ENCODE data around the gene OR51M1.
"Not testable (repeated sequence)": the region's sequence is repeated elsewhere in the genome, so short reads cannot be mapped to it uniquely, and the experiment has no call there.

OR51M1 gene

GRCh38 chr11:5383576-5383975 is at the start of gene OR51M1:
OR51M1 (plus strand) TSS chr11:5383812; CDS start chr11:5389399, 5,587 bp downstream.
- no peaks in the 10 kb centered on the region for H3K27me3 ChIP-seq (ENCODE audit: control insufficient read depth, insufficient read depth, low read length)
- no peak within 1 kb of the TSS for H3K4me3 ChIP-seq (ENCODE audit: low read length)
- no peaks in the 10 kb centered on the region for H3K36me3 ChIP-seq (ENCODE audit: control insufficient read depth, low read depth, low read length)
- H3K27ac ChIP-seq (ENCODE audit: low read length), result no peak within 1 kb of the TSS
- H3K9ac ChIP-seq (ENCODE audit: low read length), result no peak within 1 kb of the TSS
- peaks cover 14% of the 10 kb centered on the region for H3K4me1 ChIP-seq (ENCODE audit: control insufficient read depth, low read depth, low read length)
- H3K9me3 ChIP-seq (ENCODE audit: control insufficient read depth, low read depth, low read length), result no peaks in the 10 kb centered on the region

DNA sequence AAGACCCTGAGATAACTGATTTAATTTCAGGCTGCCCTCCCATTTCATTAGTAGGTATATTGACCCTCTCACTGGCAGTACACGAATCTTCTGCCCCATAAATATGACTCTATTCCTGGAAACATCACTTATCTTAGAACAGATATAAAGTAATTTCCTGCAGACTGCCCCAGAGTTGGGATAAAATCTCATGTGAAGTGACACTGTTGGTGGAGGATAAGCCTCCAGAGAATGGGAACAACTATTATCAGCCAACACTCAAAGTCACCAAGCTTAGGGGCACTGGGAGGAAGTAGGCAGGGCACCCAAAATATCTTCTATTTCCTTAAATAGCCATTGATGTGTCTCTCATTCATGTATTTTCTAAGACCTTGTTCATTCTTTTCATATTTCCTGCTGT is 48.4 kb upstream of the OR51M1 start:
- Histone ChIP-seq H3K9me3 (ENCODE audit: control insufficient read depth, low read depth, low read length) (no peaks in the 10 kb centered on the region), H3K36me3 (ENCODE audit: control insufficient read depth, low read depth, low read length) (no peaks in the 10 kb centered on the region), H3K27ac (ENCODE audit: low read length) (no peak overlapping the region), H3K4me1 (ENCODE audit: control insufficient read depth, low read depth, low read length) (no peaks in the 10 kb centered on the region), H3K27me3 (ENCODE audit: control insufficient read depth, insufficient read depth, low read length) (no peaks in the 10 kb centered on the region), H3K9ac (ENCODE audit: low read length) (no peak overlapping the region), H3K4me3 (ENCODE audit: low read length) (no peak overlapping the region)

DNA sequence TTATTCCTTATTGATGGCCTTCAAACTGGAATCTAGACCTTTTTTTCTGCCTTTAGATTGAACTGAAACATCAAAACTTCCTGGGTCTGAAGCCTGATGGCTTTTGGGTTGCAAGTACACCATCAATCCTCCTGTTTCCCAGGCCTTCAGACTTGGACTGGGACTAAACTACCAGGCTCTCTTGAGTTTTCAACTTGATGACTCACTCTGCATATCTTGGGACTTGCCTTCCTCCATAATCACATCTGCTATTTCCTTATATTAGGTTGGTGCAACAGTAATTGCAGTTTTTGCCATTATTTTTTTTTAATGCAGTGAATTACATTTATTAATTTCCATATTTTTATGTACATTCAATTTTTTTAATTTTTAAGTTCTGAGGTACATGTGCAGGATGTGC is 47.3 kb upstream of the OR51M1 start:
- H3K9me3 ChIP-seq (ENCODE audit: control insufficient read depth, low read depth, low read length), result no peaks in the 10 kb centered on the region
- no peaks in the 10 kb centered on the region for H3K27me3 ChIP-seq (ENCODE audit: control insufficient read depth, insufficient read depth, low read length)
- no peak overlapping the region for H3K4me3 ChIP-seq (ENCODE audit: low read length)
- H3K36me3 ChIP-seq (ENCODE audit: control insufficient read depth, low read depth, low read length), result no peaks in the 10 kb centered on the region
- no peaks in the 10 kb centered on the region for H3K4me1 ChIP-seq (ENCODE audit: control insufficient read depth, low read depth, low read length)
- H3K27ac ChIP-seq (ENCODE audit: low read length), result no peak overlapping the region
- no peak overlapping the region for H3K9ac ChIP-seq (ENCODE audit: low read length)

DNA sequence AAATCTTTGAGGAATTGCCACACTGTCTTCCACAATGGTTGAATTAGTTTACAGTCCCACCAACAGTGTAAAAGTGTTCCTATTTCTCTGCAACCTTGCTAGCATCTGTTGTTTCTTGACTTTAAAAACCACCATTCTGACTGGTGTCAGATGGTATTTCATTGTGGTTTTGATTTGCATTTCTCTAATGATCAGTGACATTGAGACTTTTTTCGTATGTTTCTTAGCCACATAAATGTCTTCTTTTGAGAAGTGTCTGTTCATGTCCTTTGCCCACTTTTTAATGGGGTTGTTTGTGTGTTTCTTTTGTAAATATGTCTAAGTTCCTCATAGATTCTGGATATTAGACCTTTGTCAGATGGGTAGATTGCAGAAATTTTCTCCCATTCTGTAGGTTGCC is 46.4 kb upstream of the OR51M1 start:
- H3K27ac ChIP-seq (ENCODE audit: low read length); H3K9me3 ChIP-seq (ENCODE audit: control insufficient read depth, low read depth, low read length); H3K4me1 ChIP-seq (ENCODE audit: control insufficient read depth, low read depth, low read length); H3K4me3 ChIP-seq (ENCODE audit: low read length); H3K27me3 ChIP-seq (ENCODE audit: control insufficient read depth, insufficient read depth, low read length); H3K9ac ChIP-seq (ENCODE audit: low read length); H3K36me3 ChIP-seq (ENCODE audit: control insufficient read depth, low read depth, low read length): not testable (repeated sequence)

DNA sequence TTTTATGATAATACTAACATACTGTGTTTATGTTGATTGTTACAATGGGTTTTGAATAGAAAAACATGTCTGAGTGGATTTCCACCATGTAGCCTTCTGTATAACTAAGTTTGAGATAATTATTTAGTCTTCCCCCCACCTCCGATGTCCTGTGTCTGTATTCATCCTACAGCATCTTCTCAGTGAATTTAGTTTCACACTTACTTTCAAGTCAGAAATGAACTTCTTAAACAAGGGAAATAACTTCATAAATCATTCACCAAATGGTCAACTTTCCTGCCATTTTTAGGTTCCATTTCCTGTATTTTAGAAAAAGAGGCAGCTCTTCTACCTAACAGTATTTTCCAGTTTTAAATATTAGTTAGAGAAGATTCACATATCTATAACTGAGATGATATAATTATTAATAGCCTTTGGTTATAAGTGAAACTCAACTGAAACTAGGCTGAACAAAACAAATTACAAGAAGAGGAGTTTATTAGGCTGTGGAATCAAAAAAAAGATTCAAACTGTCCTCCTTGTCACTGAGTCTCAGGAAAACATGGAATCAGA is 43.8 kb upstream of the OR51M1 start:
- Histone ChIP-seq H3K9me3 (ENCODE audit: control insufficient read depth, low read depth, low read length) (no peaks in the 10 kb centered on the region), H3K4me3 (ENCODE audit: low read length) (no peak overlapping the region), H3K36me3 (ENCODE audit: control insufficient read depth, low read depth, low read length) (no peaks in the 10 kb centered on the region), H3K27ac (ENCODE audit: low read length) (no peak overlapping the region), H3K9ac (ENCODE audit: low read length) (no peak overlapping the region), H3K4me1 (ENCODE audit: control insufficient read depth, low read depth, low read length) (peaks cover 7% of the 10 kb centered on the region), H3K27me3 (ENCODE audit: control insufficient read depth, insufficient read depth, low read length) (no peaks in the 10 kb centered on the region)

- H3K36me3 ChIP-seq (ENCODE audit: control insufficient read depth, low read depth, low read length), result no peaks in the 10 kb centered on the region
- H3K4me1 ChIP-seq (ENCODE audit: control insufficient read depth, low read depth, low read length), result peaks cover 11% of the 10 kb centered on the region
- H3K4me3 ChIP-seq (ENCODE audit: low read length), result no peak within 1 kb of the TSS
- H3K27ac ChIP-seq (ENCODE audit: low read length), result no peak within 1 kb of the TSS
- H3K9ac ChIP-seq (ENCODE audit: low read length), result no peak within 1 kb of the TSS
- no peaks in the 10 kb centered on the region for H3K9me3 ChIP-seq (ENCODE audit: control insufficient read depth, low read depth, low read length)
- no peaks in the 10 kb centered on the region for H3K27me3 ChIP-seq (ENCODE audit: control insufficient read depth, insufficient read depth, low read length)
Measured at GRCh38 chr11:5343474-5344335, 39.9 kb upstream of the OR51M1 start, which contains the start of gene OR51B5. OR51B5 (minus strand) TSS chr11:5343524; CDS start chr11:5343524, 0 bp downstream.

- H3K9me3 ChIP-seq (ENCODE audit: control insufficient read depth, low read depth, low read length), result no peaks in the 10 kb centered on the region
- no peak overlapping the region for H3K27ac ChIP-seq (ENCODE audit: low read length)
- H3K27me3 ChIP-seq (ENCODE audit: control insufficient read depth, insufficient read depth, low read length), result no peaks in the 10 kb centered on the region
- H3K4me1 ChIP-seq (ENCODE audit: control insufficient read depth, low read depth, low read length), result peaks cover 16% of the 10 kb centered on the region
- no peaks in the 10 kb centered on the region for H3K36me3 ChIP-seq (ENCODE audit: control insufficient read depth, low read depth, low read length)
- H3K4me3 ChIP-seq (ENCODE audit: low read length), result no peak overlapping the region
- no peak overlapping the region for H3K9ac ChIP-seq (ENCODE audit: low read length)
Measured at GRCh38 chr11:5345831-5346230, 37.8 kb upstream of the OR51M1 start.

DNA sequence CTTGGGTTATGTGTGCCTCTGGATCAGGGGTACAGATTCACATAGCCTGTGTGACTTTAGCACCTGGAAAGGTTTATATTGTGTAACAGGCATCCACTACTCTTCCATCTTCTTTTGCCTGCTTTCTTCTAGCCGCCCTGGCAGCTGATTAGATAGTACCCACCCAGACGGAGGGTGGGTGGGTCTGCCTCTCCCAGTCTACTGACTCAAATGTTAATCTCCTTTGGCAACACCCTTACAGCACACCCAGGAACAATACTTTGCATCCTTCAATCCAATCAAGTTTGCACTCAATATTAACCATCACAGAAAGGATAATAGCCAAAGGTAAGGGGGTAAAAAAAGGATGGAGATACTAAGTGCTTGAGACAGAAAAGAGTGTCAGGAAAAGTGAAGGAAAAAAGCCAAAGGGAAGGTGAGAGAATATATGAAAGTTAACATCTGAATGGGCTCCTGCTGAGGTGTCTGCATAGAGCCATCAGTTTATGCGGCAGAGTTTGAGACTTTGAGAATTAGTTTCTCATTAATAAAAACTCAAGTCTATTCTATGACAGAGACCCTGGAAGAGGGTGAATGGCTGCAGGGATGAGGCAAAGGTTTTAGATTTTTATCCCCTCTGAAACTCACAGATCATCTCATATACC is 34.9 kb upstream of the OR51M1 start:
- Histone ChIP-seq H3K36me3 (ENCODE audit: control insufficient read depth, low read depth, low read length) (no peaks in the 10 kb centered on the region), H3K4me3 (ENCODE audit: low read length) (no peak overlapping the region), H3K27ac (ENCODE audit: low read length) (no peak overlapping the region), H3K9me3 (ENCODE audit: control insufficient read depth, low read depth, low read length) (no peaks in the 10 kb centered on the region), H3K9ac (ENCODE audit: low read length) (no peak overlapping the region), H3K27me3 (ENCODE audit: control insufficient read depth, insufficient read depth, low read length) (no peaks in the 10 kb centered on the region), H3K4me1 (ENCODE audit: control insufficient read depth, low read depth, low read length) (peaks cover 14% of the 10 kb centered on the region)

DNA sequence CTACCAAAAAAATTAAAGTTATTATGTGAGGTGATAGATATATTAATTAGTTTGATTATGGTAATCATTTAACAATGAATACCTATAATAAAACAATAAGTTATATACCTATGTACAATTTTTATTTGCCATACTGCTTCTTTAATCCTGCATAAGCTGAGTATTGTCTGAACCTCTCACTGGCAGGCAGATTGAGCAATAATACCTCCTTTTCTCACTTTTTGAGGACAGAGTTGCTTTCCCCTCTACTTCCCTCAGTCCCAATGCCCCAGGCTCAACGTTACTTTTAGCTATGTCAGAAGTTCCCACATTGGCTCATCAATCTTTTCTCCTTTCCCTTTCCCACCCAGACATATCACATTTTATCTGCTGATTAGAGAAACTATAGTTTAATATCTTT is 34.1 kb upstream of the OR51M1 start:
- Histone ChIP-seq H3K4me1 (ENCODE audit: control insufficient read depth, low read depth, low read length) (peaks cover 9% of the 10 kb centered on the region), H3K9ac (ENCODE audit: low read length) (no peak overlapping the region), H3K36me3 (ENCODE audit: control insufficient read depth, low read depth, low read length) (no peaks in the 10 kb centered on the region), H3K27me3 (ENCODE audit: control insufficient read depth, insufficient read depth, low read length) (no peaks in the 10 kb centered on the region), H3K9me3 (ENCODE audit: control insufficient read depth, low read depth, low read length) (no peaks in the 10 kb centered on the region), H3K27ac (ENCODE audit: low read length) (no peak overlapping the region), H3K4me3 (ENCODE audit: low read length) (no peak overlapping the region)

DNA sequence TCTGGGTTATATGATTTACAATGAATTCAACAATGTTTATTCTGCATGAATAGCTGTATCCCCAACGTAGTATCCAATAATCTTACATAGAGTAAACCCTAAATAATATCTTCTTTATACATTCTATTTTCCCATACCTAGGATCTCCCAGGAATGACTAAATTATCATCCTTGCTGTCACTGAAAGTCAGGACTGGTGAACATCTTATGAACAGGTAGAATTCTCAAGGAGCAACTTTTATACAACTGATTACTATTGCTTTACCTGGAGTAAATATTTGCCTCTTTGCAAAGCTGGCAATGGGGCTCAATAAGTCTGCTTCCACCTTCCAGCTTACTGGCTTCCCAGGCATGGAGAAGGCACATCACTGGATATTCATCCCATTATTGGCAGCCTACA is 32.4 kb upstream of the OR51M1 start, which contains the start of gene OR51B6:
TSS of gene OR51B6 (plus strand) at position 301 of the 400 bp plus-strand sequence. CDS start at position 301, 0 bp downstream.
- Histone ChIP-seq H3K27me3 (ENCODE audit: control insufficient read depth, insufficient read depth, low read length) (no peaks in the 10 kb centered on the region), H3K9ac (ENCODE audit: low read length) (no peak within 1 kb of the TSS), H3K4me3 (ENCODE audit: low read length) (no peak within 1 kb of the TSS), H3K9me3 (ENCODE audit: control insufficient read depth, low read depth, low read length) (no peaks in the 10 kb centered on the region), H3K27ac (ENCODE audit: low read length) (no peak within 1 kb of the TSS), H3K36me3 (ENCODE audit: control insufficient read depth, low read depth, low read length) (no peaks in the 10 kb centered on the region), H3K4me1 (ENCODE audit: control insufficient read depth, low read depth, low read length) (peaks cover 9% of the 10 kb centered on the region)

DNA sequence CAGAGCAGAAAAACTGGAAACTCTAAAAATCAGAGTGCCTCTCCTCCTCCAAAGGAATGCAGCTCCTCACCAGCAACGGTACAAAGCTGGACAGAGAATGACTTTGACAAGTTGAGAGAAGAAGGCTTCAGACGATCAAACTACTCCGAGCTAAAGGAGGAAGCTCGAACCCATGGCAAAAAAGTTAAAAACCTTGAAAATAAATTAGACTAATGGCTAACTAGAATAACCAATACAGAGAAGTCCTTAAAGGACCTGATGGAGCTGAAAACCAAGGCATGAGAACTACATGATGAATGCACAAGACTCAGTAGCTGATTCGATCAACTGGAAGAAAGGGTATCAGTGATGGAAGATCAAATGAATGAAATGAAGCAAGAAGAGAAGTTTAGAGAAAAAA is 27.6 kb upstream of the OR51M1 start:
- H3K36me3 ChIP-seq (ENCODE audit: control insufficient read depth, low read depth, low read length); H3K9me3 ChIP-seq (ENCODE audit: control insufficient read depth, low read depth, low read length): not testable (repeated sequence)

More for the DNA sequence above, 27.6 kb upstream of the OR51M1 start:
- H3K27ac ChIP-seq (ENCODE audit: low read length); H3K27me3 ChIP-seq (ENCODE audit: control insufficient read depth, insufficient read depth, low read length); H3K9ac ChIP-seq (ENCODE audit: low read length); H3K4me1 ChIP-seq (ENCODE audit: control insufficient read depth, low read depth, low read length); H3K4me3 ChIP-seq (ENCODE audit: low read length): not testable (repeated sequence)
